NCI-H128 (cell line): ENCODE measurements around the gene SLX4.

Experiments
- DNase-seq: peaks from one replicate; lab custom pipeline; 2025; ENCODE audit not compliant: unreplicated experiment; lab: John Stamatoyannopoulos, UW

SLX4 gene

GRCh38 chr16:3582276-3583165 is 28.9 kb downstream of the SLX4 start:
- DNase-seq, result no peak

DNA sequence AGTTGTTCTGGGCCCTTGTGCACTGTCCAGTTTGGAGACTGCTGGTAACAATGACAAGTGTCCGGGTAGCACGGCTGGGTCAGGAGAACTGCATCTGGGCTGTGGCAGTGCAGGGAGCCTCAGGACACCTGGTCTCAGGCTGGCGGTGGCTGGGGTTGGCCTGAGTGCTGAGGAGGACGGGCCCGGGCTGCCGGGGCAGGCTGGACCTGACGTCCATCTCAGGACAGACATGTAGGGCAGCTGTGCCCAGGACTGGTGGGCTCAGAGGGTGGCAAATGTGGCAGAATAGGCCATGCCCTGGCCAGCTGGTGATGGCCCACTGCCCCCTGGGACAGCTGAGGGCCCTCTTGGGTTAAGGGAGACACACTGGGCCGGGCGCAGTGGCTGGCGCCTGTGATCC is 30.0 kb downstream of the SLX4 start:
- no peak for DNase-seq

DNA sequence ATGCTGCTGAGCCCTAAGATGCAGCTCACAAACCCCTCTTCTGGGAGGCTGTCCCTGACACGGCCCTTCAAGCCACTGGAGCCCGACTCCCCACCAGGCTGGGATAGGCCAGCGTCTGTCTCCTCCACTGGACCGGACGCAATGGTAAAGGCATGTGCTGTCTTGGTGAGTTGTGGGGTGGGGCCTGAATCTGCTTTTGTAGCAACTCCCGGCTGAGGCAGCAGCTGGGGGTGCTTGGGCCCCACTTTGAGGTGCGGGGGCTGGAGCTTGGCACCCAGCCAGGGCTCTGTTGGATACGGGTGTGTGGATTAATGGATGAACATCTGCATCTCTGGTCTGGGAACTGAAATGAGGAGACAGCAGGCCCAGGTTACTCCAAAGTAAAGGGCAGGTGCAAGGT is 30.7 kb downstream of the SLX4 start:
- no peak for DNase-seq

- DNase-seq, result no peak
Observed at GRCh38 chr16:3580251-3580651, 31.2 kb downstream of the SLX4 start.

DNA sequence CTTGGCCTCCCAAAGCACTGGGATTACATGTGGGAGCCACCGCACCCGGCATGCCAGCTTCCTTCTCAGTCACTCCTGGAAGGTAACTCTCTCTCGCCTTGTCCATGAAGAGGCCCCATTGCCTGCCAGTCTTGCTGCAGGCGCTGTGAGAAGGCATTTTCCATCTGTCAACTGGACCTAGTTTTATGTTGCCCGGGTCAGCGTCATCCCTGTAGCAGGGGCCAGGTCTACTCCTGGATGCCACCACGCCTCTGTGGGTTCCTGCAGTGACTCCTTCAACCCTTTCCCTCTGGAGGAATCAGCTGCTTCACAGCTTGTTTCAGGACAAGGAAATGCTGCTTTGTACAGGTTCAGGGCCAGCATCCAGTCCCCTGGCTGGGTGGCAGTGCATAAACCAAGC is 31.6 kb downstream of the SLX4 start:
- no peak for DNase-seq

- no peak for DNase-seq
Observed at GRCh38 chr16:3578610-3579551, 32.5 kb downstream of the SLX4 start.

DNA sequence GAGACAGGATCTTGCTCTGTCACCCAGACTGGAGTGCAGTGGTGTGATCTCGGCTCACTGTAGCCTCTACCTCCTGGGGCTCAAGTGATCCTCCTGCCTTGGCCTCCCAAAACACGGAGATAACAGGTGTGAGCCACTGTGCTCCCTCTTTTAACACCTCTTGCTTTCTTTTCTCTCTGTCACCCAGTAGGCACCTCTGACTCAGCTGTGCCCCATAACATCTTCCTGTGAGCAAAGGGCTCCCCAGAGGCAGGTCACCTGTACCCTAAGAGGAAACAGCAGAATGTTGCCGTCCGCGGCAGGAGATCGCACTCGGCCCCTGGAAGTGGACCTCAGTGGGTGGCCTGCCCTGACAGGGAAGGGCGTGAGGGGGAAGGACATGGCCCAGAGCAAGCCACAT is 33.3 kb downstream of the SLX4 start:
- no peak for DNase-seq

GRCh38 chr16:3577302-3577752 is 34.1 kb downstream of the SLX4 start, which contains the start of gene NLRC3:
TSS of gene NLRC3 (minus strand) at chr16:3577403. CDS start at chr16:3565036, 12,367 bp downstream.
- no peak for DNase-seq

- no peak for DNase-seq
Observed at GRCh38 chr16:3576211-3576610, 35.2 kb downstream of the SLX4 start.

DNA sequence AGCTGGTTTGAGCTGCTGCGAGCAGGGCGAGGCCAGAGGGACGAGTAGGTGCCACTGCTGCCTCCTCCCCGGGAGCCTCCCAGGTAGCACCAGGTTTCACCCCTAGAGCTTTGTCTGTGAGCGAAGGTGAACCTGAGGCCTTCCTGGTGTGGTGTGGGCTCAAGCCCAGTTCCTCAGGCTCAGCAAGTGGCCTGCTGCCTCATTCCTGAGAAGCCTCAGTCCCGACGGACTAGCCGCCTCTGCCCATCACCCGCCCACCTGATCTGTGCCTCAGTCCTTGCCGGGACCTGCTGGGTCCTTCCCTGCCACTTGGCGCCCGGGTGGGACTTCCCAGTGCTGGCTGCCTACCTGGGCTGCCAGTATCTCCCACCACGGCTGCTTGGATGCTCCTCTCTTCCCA is 35.9 kb downstream of the SLX4 start:
- no peak for DNase-seq

- DNase-seq, result no peak
Observed at GRCh38 chr16:3574195-3574594, 37.2 kb downstream of the SLX4 start.

- DNase-seq, result no peak
Observed at GRCh38 chr16:3573146-3573815, 38.1 kb downstream of the SLX4 start.

DNA sequence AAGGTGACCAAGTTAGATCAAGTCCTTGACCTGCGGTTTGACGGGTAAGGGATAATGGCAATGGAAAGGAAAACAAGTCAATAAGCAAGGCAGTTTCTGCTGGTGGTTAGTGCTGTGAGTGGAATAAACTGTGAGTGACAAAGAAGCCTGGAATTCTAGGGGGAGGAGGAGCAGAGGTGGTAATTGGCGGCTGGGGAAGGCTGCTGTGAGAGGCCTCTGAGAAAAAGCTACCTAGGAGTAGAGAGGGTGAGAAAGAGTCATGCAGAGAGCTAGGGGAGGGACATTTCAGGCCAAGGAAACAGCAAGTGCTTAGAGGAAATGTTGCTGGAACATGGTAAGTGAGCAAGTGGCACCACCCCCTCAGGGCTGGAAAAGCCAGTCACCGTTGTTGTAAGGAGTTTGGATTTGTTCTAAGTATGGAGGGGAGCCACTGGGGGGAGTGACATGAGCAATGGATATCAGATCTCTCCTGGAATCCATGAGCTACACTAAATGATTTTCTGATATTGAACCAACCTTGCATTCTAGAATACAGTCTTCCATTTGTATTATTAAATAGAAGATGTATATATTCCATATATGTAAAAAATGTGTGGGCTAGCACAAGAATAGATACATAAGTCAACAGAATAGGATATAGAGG is 40.9 kb downstream of the SLX4 start:
- DNase-seq, result no peak

DNA sequence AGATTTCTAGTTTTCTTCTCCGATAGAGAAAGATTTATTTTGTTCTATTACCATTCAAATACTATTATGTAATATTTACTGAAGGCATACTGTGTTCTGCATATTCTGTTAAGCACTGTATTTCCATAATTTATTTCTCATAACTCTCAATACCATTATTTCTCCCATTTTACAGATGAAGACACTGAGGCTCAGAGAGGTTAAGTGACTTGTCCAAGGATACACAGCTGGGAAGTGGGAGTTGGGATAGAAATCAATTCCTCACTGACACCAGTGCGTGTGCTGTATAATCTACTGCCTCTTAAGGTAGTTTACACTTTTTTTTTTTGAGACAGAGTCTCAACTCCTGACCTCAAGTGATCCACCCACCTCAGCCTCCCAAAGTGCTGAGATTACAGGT is 41.6 kb downstream of the SLX4 start:
- DNase-seq, result no peak

DNA sequence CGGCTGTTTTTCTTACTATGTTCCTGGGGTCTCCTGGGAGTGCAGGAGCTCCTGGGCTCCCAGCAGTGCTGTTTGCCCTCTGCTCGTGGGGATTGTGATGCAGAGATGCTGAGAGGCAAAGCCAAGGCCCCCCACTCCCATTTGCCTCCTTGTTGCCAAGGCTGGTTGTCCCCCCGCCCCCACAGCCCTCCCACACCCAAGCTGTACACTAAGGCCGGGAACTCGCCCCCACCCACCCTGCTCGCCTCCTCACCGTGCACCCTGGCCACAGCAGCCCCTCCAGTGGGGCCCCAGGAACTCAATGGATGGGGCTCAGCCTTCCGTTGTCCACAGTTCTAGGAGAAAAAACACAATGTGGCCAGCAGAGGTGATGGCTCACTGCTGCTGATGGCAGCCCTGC is 44.4 kb downstream of the SLX4 start:
- DNase-seq, result no peak

DNA sequence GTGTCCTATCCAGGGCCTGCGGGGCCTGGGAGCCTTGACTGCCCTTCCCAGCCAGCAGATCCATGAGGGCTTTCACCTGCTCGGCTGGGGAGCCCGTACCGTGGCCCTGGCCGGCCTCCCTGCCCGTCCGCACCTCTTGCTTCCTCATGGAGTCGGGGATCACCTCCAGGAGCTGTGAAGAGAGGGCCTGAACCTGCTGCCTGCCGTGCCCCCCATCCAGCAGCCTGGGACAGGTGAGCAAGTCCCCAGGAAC is 46.6 kb downstream of the SLX4 start:
- DNase-seq, result no peak

- DNase-seq, result no peak
Observed at GRCh38 chr16:3564130-3564888, 47.1 kb downstream of the SLX4 start.

- DNase-seq, result no peak
Observed at GRCh38 chr16:3562914-3563480, 48.4 kb downstream of the SLX4 start.

DNA sequence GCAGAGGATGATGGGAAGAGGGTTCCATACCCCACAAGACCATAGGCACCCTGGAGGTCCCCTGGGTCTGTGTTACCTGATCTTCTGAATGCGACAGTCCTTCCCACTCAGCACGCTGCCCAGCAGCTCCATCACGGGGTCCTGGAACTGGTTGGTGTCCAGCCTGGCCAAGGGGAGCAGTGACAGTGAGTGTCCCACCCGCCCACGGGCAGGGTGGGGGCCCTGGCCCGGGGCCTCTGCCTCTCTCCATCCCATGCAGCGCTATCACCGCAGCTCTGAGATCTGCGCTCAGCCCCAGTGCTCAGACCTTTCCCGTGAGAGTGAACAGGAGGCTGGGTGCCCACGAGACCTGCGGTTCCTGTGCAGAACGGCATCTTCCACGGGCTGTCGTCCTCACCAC is 49.8 kb downstream of the SLX4 start:
- DNase-seq, result no peak

DNA sequence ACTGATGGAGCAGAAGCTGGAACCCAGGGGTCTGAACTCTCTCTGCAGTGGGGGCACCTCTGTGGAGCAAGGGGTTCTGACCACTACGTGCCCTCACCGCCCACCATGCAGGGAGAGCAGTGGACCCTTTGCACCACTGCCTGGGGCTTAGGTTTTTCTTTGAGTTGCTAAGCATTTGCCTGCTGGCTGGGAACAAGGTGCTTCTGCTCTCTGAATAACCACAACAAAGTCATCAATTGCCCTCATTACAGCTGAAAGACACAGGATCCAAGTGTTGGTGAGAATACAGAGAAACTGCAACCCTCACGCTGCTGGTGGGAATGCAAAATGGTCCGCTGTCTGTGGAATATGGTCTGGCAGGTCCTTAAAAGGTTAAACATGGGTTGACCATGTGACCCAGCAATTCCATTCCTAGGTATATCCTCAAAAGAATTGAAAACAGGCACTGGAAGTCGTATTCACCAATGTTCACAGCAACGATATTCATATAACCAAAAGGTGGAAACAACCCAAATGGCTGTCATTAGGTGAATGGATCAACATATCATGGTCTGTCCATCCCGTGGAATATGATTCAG is 57.0 kb downstream of the SLX4 start:
- no peak for DNase-seq
